Stimulated activated CD8-positive, alpha-beta memory T cell treated with anti-CD3 and anti-CD28 coated beads, Interleukin-2, amount 100 ng/mL, for 1 hour (primary cell): ENCODE measurements around the gene ORM2.
"Not testable (repeated sequence)": the region's sequence is repeated elsewhere in the genome, so short reads cannot be mapped to it uniquely, and the experiment has no call there.

Source experiments
- DNase-seq, 2 donors: peaks; one replicate each; pipeline ENCODE4 v3.0.0-alpha.2; 2020; ENCODE audit warnings: low read depth in 2 of 2

ORM2 gene

DNA sequence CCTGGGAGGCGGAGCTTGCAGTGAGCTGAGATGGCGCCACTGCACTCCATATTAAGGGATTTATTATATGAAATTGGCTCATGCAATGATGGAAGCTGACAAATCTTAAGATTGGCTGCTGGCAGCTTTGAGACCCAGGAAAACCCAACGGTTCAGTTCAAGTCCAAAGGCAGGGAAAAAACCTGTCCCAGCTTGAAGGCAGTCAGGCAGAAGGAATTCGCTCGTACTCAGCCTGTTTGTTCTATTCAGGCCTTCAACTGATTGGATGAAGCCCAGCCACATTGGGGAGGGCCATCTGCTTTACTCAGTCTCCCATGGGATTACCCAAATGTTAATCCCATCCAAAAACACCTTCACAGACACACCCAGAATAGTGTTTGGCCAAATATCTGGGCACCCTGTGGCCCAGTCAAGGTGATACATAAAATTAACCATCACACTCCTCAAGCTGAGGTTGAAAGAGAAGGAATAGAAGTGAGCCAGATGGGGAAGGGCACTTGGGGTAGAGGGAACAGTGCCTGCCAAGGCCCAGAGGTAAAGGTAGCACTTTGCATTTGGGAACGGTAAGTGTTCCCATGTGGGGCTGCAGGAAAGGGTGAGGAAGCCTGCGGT, 15.3 kb upstream of the ORM2 start:
- DNase-seq = no peak

DNA sequence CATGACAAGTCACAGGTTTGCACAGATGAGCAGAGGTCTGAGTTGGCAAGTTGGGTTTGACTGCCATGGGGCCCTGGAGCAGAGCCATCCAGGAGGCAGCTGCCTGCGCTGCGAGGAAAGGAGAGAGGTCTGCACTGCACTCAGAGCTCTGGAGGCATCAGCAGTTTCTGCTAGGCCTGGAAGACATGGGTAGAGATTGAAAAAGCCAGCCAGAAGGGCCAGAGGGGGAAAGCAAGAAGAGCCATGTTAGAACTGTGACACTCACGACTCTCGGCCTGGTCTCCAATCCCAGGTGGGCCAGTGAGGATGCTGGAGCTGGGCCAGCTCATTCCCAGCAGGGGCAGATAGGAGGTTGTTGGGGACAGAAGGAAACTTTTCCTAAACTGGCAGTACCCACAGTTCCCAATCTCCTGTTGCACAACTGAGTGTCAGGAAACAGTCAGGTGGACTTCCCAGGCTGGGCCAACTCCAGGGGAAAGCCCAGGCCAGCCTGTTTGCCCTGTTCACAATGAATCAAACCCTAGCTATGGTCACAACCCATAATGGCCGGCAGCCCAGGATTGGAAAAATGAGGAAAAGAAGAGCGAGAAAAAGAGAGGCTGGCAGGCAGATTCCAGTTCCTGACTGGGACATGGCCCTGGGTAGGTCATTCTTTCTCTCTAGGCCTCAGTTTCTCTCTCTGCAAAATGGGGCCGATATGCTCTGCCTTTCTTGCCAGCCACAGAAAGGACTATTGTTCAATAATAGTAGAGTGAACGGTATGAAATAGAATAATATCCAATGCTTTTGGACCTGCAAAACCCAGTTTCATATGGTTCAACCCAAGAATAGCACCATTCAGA, 14.6 kb upstream of the ORM2 start:
- DNase-seq = no peak

DNA sequence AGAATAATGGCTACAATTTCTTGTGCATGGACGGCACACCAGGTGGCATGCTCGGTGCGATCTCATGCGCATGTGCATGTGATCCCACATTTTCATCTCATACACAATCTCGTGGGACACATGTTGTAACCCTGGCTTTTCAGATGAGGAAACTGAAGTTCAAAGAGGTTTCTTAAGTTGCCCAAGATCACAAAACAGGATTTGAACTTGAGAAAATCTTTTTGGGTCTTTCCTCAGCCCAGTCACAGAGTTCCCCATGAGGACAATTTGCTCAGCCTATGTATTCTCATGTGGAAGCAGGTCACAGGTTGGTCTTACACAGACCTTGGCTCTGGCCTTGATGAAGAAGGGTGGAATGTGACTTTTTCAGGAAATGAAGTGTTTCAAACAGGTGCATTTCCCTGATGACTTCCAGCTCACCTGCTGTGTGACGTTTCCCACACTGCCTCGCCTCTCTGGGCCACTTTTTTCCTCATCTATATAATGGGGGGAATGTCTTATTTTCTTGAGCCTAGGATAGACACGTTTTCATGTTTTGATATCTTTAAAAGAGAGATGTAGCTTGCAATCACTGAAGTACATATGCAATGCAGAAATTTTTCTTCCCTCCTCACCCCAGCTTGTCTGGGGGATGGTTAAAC, 13.8 kb upstream of the ORM2 start:
- DNase-seq = no peak

DNA sequence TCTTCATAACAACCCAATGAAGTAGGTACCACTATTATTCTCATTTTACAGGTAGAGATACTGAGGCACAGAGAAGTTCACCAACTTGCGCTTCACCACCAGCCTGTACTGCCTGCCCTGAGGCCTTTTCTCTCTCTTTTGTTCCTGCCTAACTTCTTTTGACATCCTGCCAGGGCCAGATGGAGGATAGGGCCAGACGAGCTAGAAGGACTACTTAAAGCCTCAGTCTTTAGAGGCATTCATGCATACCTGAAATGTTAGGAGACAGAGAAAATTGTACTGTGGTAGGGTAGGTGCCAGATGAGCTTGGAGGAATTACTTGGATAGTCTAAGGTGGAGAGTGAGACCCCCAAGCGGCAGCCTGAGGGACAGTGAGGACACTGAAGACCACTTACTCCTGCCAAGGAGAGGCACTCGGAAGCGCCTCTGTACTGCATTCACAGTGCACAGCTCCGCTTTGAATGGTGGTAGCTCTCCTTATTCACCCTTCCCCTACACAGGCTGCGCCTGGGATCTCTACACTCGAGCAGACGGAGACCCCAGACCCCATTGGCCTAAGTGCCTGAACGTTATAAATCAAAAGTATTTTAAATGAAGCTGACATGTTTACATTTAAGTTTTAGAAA, 13.0 kb upstream of the ORM2 start:
- DNase-seq = no peak

DNA sequence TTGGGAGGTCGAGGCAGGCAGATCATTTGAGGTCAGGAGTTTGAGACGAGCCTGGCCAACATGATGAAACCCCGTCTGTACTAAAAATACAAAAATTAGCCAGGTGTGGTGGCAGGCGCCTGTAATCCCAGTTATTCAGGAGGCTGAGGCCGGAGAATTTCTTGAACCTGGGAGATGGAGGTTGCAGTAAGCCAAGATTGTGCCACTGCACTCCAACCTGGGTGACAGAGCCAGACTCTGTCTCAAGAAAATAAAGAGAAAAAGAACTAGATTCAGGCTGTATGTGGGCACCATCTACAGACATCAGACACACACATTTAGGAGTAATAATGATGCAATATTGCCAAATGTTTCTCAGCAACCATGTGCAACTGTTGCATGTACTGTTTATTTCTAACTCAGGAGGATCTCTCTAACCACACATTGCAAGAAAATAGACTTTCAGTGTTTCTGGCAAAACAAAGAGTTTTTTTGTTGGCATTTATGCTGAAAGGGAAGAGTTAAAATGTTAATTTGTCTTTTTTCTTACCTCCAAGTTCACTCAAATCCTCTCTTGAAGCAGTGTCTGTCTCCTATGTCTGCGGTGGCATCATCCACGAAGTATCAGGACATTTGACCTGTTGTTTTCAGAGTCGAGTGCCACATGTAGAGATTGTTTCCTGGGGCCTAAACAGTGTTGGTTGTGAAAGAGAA, 11.9 kb upstream of the ORM2 start:
- no peak for DNase-seq

DNA sequence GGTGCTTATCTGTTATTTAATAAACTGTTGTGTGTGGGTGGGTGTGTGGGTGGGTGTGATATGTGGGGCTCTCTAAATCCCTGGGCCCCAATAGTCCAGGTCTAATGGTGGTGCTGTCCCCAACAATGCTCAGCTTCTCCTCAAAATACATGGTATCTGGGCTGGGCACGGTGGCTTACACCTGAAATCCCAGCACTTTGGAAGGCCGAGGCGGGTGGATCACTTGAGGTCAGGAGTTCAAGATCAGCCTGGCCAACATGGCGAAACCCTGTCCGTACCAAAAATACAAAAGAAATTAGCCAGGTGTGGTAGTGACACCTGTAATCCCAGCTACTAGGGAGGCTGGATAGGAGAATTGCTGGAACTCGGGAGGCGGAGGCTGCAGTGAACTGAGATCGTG, 11.3 kb upstream of the ORM2 start:
- DNase-seq = no peak

DNA sequence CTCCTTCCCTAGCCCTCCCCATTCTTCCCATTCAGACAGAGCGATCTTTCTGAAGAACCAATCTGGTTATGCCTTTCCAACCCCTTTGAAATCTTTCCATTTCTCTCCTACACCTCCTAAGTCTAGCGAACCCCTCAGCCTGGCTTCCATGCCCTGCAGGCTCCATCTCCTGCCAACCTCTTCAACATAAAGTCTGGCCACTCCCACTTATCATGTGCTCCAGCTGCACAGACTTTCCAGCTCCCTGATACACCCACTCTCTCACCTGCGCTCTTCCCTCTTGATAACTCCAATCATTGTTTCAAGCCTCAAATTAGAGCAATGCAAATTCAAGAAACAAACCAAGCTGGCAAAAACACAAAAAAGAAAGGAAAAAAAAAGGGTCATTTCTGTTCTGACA, 10.5 kb upstream of the ORM2 start:
- no peak for DNase-seq

DNA sequence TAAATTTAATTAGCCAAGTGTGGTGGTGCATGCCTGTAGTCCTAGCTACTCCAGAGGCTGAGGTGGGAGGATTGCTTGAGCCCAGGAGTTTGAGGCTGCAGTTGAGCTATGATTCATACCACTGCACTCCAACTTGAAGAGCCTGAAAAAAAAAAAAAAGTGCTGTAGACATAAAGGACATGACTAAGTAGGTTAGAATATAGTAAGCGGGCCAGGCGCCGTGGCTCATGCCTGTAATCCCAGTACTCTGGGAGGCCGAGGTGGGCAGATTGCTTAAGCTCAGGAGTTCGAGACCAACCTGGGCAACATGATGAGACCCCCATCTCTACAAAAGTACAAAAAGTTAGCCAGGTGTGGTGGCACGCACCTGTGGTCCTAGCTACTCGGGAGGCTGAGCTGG, 9.0 kb upstream of the ORM2 start:
- not testable (repeated sequence) for DNase-seq

DNA sequence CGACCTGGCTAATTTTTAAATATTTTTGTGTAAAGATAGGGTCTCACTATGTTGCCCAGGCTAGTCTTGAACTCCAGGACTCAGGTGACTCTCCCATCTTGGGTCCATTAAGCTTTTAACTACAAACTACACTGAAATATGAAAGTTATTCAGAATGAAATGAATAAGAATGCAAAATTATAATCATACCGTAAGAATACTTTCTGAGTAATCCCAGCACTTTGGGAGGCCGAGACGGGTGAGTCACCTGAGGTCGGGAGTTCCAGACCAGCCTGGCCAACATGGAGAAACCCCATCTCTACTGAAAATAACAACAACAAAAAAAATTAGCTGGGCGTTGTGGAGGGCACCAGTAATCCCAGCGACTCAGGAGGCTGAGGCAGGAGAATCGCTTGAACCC, 7.9 kb upstream of the ORM2 start:
- no peak for DNase-seq

DNA sequence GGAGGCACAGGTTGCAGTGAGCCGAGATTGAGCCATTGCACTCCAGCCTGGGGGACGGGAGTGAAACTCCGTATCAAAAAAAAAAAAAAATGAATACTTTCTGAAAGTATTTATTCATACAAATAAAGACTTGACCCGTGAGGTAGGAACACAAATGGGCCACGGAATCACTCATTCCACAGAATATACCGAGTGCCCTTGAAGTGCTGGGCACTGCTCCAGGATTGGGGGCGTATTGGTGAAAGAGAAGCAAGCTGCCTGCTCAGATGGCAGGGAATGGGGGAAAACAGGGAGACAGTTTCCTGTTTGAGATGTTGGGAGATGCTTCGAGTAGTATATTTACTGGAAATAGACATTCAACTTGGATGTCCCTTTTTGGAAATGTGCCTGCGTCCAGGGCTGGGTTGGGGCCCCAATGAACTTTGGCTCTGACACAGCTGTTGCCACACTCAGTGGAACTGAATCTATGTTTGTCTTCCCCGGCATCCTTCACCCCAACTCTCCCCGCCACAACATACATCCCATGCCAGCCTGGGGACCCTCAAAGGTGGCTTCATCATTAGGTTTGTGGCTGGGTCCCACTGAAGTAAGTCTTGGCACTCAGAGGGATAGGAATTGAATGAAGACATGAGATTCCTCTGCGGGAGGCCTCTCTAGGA, 7.4 kb upstream of the ORM2 start:
- DNase-seq = not testable (repeated sequence)

DNA sequence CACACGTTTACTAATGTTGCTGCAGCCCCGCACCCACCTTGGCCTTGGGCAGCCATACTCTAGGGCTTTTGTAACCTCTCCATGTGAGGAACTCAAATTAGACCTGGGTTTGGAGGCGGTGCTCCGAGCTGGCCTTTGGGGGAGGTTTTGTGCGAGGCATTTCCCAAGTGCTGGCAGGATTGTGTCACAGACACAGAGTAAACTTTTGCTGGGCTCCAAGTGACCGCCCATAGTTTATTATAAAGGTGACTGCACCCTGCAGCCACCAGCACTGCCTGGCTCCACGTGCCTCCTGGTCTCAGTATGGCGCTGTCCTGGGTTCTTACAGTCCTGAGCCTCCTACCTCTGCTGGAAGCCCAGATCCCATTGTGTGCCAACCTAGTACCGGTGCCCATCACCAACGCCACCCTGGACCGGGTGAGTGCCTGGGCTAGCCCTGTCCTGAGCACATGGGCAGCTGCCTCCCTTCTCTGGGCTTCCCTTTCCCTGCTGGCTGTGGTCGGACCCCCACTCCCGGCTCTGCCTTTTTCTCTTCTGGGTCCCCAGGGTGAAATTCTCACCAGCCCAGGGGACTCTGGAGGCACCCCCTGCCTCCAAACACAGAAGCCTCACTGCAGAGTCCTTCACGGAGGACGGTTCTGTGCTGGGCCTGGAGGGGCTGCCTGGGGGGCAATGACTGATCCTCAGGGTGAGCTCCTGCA, 6.7 kb upstream of the ORM2 start, which contains the start of gene ORM1:
Gene ORM1, plus strand, starts transcription at position 268 of the 701 bp plus-strand sequence. Its CDS starts 36 bp downstream, at position 304.
- not testable (repeated sequence) for DNase-seq

DNA sequence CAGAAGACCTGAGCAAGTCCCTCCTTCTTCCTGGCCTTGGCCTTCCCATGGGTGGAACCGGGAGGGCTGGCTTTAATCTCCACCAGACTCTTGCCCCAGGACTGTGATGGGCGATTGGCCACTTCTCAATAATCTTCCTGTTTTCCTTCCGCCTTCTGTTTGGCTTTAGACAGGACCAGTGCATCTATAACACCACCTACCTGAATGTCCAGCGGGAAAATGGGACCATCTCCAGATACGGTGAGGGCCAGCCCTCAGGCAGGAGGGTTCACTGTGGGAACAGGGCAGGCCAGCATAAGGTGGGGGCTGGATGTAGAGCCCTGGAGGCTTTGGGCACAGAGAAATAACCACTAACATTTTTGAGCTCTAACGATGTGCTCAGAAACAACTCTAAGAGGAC, 5.8 kb upstream of the ORM2 start:
- not testable (repeated sequence) for DNase-seq

DNA sequence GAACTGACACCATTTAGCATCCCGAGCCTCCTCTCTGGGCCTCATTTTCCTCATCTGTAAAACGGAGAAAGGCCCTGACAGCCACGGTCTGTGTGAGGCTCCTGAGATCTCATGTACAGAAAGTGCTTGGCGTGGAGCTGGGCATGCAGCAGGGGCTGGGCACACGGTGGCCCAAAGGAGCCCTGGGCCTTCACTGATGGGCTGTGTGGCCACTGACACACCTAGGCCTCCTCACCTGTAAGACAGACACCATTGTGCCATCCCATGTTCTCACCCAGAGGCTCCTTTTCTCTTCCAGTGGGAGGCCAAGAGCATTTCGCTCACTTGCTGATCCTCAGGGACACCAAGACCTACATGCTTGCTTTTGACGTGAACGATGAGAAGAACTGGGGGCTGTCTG, 5.2 kb upstream of the ORM2 start:
- no peak for DNase-seq

DNA sequence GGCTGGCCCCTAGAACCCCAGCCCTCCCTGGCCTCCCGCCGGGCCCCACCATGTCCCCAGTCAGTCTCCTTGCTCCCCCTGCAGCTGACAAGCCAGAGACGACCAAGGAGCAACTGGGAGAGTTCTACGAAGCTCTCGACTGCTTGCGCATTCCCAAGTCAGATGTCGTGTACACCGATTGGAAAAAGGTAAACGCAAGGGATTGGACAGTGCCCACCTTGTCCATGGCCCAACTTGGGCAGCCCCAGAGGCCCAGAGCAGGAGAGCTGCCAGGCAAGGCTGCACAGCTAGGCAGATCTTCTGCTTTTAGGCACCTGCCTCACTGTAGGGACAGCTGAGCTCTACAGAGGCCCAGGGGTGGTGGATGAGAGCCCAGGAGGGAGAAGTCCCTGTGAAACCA, 4.7 kb upstream of the ORM2 start:
- DNase-seq = not testable (repeated sequence)

DNA sequence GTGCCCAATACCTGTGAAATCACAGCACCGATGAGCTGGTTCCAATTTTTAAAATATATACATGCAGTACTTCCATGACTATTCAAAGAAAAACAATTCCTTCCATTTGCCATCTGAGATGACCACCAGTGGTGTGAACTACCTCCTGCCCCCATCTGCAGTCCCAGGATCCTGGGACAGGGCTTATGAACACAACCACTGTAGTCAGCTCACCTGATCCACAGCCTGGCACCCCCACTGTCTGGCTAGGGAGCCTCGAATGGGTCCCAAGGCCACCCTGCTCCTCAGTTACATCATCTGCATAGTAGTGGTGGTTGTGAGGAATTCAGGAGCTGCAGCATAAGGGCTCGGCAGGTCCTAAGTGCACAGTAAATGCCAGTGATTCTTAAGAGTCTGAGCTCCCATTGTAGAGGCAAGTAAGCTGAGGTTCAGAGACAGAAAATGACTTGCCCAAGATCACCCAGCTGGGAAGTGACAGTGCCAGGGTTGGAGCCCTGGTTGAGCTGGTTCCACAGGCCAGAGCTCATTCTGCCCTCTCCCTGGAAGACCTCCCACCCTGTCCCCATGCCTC, 3.9 kb upstream of the ORM2 start:
- DNase-seq = not testable (repeated sequence)

DNA sequence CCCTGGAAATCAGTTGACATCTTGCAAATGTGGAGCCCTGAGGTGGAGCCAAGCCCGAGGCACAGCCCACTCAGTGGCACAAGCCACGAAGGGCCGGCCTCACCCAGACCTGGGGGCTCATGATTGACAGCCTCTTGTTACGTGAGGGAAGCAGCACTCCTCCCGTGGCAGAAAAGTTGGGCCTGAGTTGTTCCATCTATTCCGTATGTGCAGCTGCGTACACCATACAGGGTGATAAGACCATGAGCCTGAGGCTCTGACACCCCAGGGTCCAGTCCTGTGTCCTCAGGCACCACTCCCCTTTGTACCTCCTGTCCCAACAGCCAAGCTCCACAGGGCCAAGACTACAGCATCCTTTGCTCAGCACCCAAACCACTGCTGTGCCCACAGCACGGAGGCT, 1.9 kb upstream of the ORM2 start:
- no peak for DNase-seq

DNA sequence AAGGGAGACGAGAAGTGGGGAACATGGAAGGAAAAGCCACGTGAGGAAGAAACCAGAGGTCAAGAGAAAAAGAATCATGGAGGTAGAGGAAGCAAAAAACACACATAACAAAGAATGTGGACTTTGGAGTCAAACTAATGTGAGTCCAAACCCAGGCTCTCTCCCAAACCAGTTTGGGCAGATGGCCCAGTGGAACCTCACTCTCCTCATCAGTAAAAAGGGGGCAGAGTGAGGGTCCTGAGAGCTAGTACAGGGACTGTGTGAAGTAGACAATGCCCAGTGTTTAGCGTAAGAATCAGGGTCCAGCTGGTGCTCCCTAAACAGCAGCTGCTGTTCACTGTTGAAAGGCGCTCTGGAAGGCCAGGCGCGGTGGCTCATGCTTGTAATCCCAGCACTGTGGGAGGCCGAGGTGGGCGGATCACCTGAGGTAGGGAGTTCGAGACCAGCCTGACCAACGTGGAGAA, 1.3 kb upstream of the ORM2 start:
- DNase-seq = not testable (repeated sequence)

DNA sequence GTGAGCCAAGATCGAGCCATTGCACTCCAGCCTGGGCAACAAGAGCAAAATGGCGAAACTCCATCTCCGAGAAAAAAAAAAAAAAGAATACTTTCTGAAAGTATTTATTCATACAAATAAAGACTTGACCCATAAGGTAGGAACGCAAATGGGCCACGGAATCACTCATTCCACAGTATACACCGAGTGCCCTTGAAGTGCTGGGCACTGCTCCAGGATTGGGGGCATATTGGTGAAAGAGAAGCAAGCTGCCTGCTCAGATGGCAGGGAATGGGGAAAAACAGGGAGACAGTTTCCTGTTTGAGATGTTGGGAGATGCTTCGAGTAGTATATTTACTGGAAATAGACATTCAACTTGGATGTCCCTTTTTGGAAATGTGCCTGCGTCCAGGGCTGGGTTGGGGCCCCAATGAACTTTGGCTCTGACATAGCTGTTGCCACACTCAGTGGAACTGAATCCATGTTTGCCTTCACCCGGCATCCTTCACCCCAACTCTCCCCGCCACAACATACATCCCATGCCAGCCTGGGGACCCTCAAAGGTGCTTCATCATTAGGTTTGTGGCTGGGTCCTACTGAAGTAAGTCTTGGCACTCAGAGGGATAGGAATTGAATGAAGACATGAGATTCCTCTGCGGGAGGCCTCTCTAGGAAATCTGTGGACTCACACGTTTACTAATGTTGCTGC, 588 bp upstream of the ORM2 start:
- DNase-seq = not testable (repeated sequence)

DNA sequence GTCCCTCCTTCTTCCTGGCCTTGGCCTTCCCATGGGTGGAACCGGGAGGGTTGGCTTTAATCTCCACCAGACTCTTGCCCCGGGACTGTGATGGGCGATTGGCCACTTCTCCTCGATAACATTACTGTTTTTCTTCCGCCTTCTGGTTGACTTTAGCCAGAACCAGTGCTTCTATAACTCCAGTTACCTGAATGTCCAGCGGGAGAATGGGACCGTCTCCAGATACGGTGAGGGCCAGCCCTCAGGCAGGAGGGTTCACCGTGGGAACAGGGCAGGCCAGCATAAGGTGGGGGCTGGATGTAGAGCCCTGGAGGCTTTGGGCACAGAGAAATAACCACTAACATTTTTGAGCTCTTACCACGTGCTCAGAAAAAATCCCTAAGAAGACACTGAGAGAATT, 967 bp downstream of the ORM2 start:
- no peak for DNase-seq
